RWPE1 (cell line): ENCODE measurements around the gene IL1RN.

Experiments used
- CTCF ChIA-PET: fragments of 350-600 bp; sonication (Branson Sonifier 250); formaldehyde crosslinking; extraction: SDS; loops from one replicate; lab custom pipeline; 2021; lab: Yijun Ruan, JAX
- POLR2A ChIA-PET: fragments of 400-600 bp; formaldehyde crosslinking; extraction: SDS; loops from one replicate; lab custom pipeline; 2020; ENCODE audit warnings: antibody characterized with exemption; ENCODE audit not compliant: low non-redundant PET; lab: Yijun Ruan, JAX
- DNase-seq: peaks from one replicate; pipeline ENCODE4 v3.0.0; 2012; ENCODE audit warnings: low spot score
- H3K27ac ChIP-seq: fragments of 450-650 bp; 2 replicates; pipeline ENCODE4 v1.5.1; 2017
- CTCF ChIP-seq: fragments of 450-650 bp; conservative IDR thresholded peaks from 2 replicates; pipeline ENCODE4 v1.5.1; 2017; ENCODE audit warnings: low read depth, mild to moderate bottlenecking

The IL1RN gene

GRCh38 chr2:113167962-113168340 is 40.6 kb downstream of the IL1RN start:
- ChIA-PET CTCF (interaction anchor here (1.4 kb wide), 1 partner anchor 30 kb away, joined by 3 read pairs; no protein-coding TSS in a partner anchor), POLR2A (no interaction called here)
- no peak overlapping the region for H3K27ac ChIP-seq
- TF ChIP-seq CTCF: no peak
- DNase-seq: no peak

- DNase-seq: no peak
- POLR2A ChIA-PET: no interaction called here
- H3K27ac ChIP-seq: no peak overlapping the region
- CTCF ChIA-PET: interaction anchor here (0.6 kb wide), 2 partner anchors 30 kb away, joined by 3 read pairs; no protein-coding TSS in a partner anchor
- no peak for TF ChIP-seq CTCF
Observed at GRCh38 chr2:113169002-113169530, 41.7 kb downstream of the IL1RN start.

GRCh38 chr2:113169586-113169985 is 42.2 kb downstream of the IL1RN start:
- no peak overlapping the region for H3K27ac ChIP-seq
- CTCF ChIA-PET: interaction anchor here (0.6 kb wide), 1 partner anchor 30 kb away, joined by 3 read pairs; no protein-coding TSS in a partner anchor
- POLR2A ChIA-PET: no interaction called here
- no peak for TF ChIP-seq CTCF
- no peak for DNase-seq

GRCh38 chr2:113171334-113172075 is 44.1 kb downstream of the IL1RN start:
- ChIA-PET CTCF (interaction anchor here (0.7 kb wide), 1 partner anchor 21 kb away, joined by 3 read pairs; no protein-coding TSS in a partner anchor), POLR2A (no interaction called here)
- TF ChIP-seq CTCF: no peak
- no peak overlapping the region for H3K27ac ChIP-seq
- DNase-seq: no peak

- DNase-seq: no peak
- TF ChIP-seq CTCF: no peak
- ChIA-PET CTCF (no interaction called here), POLR2A (no interaction called here)
- H3K27ac ChIP-seq: no peak overlapping the region
Observed at GRCh38 chr2:113172721-113173541, 45.5 kb downstream of the IL1RN start.
